ENCODE measurements around the gene SCRT2.

GRCh38 chr20:620246-620645 is 55.4 kb downstream of the SCRT2 start:
- no peak for TF ChIP-seq L3MBTL2 (conservative IDR thresholded peaks at IDR 0.05)
- no peak for TF ChIP-seq ARNT (IDR thresholded peaks at IDR 0.05)
- no peak for TF ChIP-seq SUZ12 (IDR thresholded peaks at IDR 0.05)
- TF ChIP-seq BHLHE40 (IDR thresholded peaks at IDR 0.05; ENCODE audit: borderline replicate concordance), result no peak
